HCT116 (cell line): ENCODE data around the gene INPP5E. TPM values are rescaled to one million over a fixed set of nuclear protein-coding genes. Genes with fewer than 3 reads are reported as not detected.

Experiments used
- ATAC-seq: fragments of 200-7000 bp; cut with Tn5 transposase; 2 replicates; pipeline ENCODE4 v1.9.1; 2020; ENCODE audit warnings: mild to moderate bottlenecking, moderate library complexity
- BruUV-seq: library from RNA; stranded (reverse); fragments of 400-500 nt; replicated peaks from 2 replicates; lab custom pipeline; 2021; lab: Mats Ljungman, UMichigan
- CTCF ChIA-PET: fragments of 300-600 bp; sonication (Branson Sonifier 250); formaldehyde crosslinking; loops from one replicate; lab custom pipeline; 2021; ENCODE audit warnings: antibody characterized with exemption; lab: Charles Lee
- POLR2A ChIA-PET: fragments of 300-600, 350-600 bp; sonication (Branson Sonifier 250); formaldehyde crosslinking; loops from one replicate; lab custom pipeline; 2021; ENCODE audit warnings: antibody characterized with exemption; lab: Charles Lee
- RAD21 ChIA-PET, 2 experiments: fragments of 300-600 bp; sonication (Branson Sonifier 250); formaldehyde crosslinking; loops; one replicate each; lab custom pipeline; 2023; ENCODE audit warnings: low total read pairs in 2 of 2; ENCODE audit not compliant: uncharacterized antibody in 2 of 2, unreplicated experiment in 2 of 2, low non-redundant PET in 1 of 2; lab: Charles Lee
- DNase-seq: peaks from one replicate; pipeline ENCODE4 v3.0.0-alpha.2; 2010; ENCODE audit warnings: low read depth, low spot score
- H2AFZ ChIP-seq: fragments of 200-600 bp; shearing (Covaris generic), sonication (generic); 2 replicates; pipeline ENCODE4 v1.6.1; 2017; ENCODE audit warnings: low read depth, mixed run types, mixed read lengths, antibody characterized with exemption, low read length; ENCODE audit not compliant: poor library complexity, severe bottlenecking
- H3K27ac ChIP-seq: 2 replicates; pipeline ENCODE4 v1.5.1; 2012; ENCODE audit warnings: low read depth, low read length
- H3K27me3 ChIP-seq: fragments of 200-600 bp; sonication (generic); 2 replicates; pipeline ENCODE4 v1.6.1; 2016; ENCODE audit warnings: mixed run types, low read length, mixed read lengths; ENCODE audit not compliant: insufficient read depth
- H3K36me3 ChIP-seq, 2 experiments: fragments of 200-500 bp in 1 of 2; fragments of 200-600 bp in 1 of 2; sonication (Bioruptor generic) in 1 of 2; sonication (generic) in 1 of 2; 2 replicates each; pipeline versions ENCODE4 v1.5.1 to v1.6.1; 2014 to 2016; ENCODE audit warnings: low read length in 2 of 2, inconsistent platforms in 1 of 2, mixed read lengths in 1 of 2, mixed run types in 1 of 2; ENCODE audit not compliant: insufficient read depth in 2 of 2, control insufficient read depth in 1 of 2
- H3K4me1 ChIP-seq, 2 experiments: fragments of 200-600 bp in 1 of 2; sonication (generic) in 1 of 2; 2 replicates each; pipeline versions ENCODE4 v1.5.1 to v1.6.1; 2012 to 2017; ENCODE audit warnings: low read length in 2 of 2, inconsistent platforms in 1 of 2, mild to moderate bottlenecking in 1 of 2, mixed read lengths in 1 of 2, mixed run types in 1 of 2, moderate library complexity in 1 of 2; ENCODE audit not compliant: insufficient read depth in 2 of 2, control insufficient read depth in 1 of 2
- H3K4me2 ChIP-seq: fragments of 200-600 bp; sonication (generic); 2 replicates; pipeline ENCODE4 v1.6.1; 2017; ENCODE audit warnings: mixed run types, low read length, mixed read lengths
- H3K4me3 ChIP-seq, 2 experiments: fragments of 200-600 bp in 1 of 2; sonication (generic) in 1 of 2; replicated peaks in 1 of 2; 2 replicates each; pipeline ENCODE4 v1.5.1; 2011 to 2016; ENCODE audit warnings: low read length in 2 of 2, control low read depth in 1 of 2, low read depth in 1 of 2, mild to moderate bottlenecking in 1 of 2, mixed read lengths in 1 of 2, mixed run types in 1 of 2
- H3K79me2 ChIP-seq: fragments of 200-600 bp; sonication (generic); 2 replicates; pipeline ENCODE4 v1.6.1; 2017; ENCODE audit warnings: mild to moderate bottlenecking, mixed run types, low read length, moderate library complexity, mixed read lengths; ENCODE audit not compliant: insufficient read depth
- H3K9ac ChIP-seq: fragments of 200-600 bp; sonication (generic); 2 replicates; pipeline ENCODE4 v1.6.1; 2016; ENCODE audit warnings: low read length, mixed read lengths
- H3K9me2 ChIP-seq: fragments of 200-600 bp; sonication (generic), shearing (Covaris generic); 2 replicates; pipeline ENCODE4 v1.6.1; 2017; ENCODE audit warnings: mixed run types, mild to moderate bottlenecking, moderate library complexity; ENCODE audit not compliant: insufficient read depth
- H3K9me3 ChIP-seq, 2 experiments: fragments of 200-500 bp in 1 of 2; fragments of 200-600 bp in 1 of 2; sonication (Bioruptor generic) in 1 of 2; sonication (generic) in 1 of 2; 2 replicates each; pipeline ENCODE4 v1.6.1; 2014 to 2017; ENCODE audit warnings: low read length in 2 of 2, mixed read lengths in 2 of 2, inconsistent platforms in 1 of 2, low read depth in 1 of 2, mild to moderate bottlenecking in 1 of 2, mixed run types in 1 of 2, moderate library complexity in 1 of 2; ENCODE audit not compliant: control insufficient read depth in 1 of 2, insufficient read depth in 1 of 2
- H4K20me1 ChIP-seq: fragments of 200-600 bp; sonication (generic), shearing (Covaris generic); 2 replicates; pipeline ENCODE4 v1.6.1; 2017; ENCODE audit warnings: mixed run types, mild to moderate bottlenecking, moderate library complexity; ENCODE audit not compliant: insufficient read depth
- CBX3 ChIP-seq: IDR thresholded peaks from 2 replicates; pipeline ENCODE4 v1.6.1; 2012; ENCODE audit warnings: low read depth
- EGR1 ChIP-seq: IDR thresholded peaks from 2 replicates; pipeline ENCODE4 v1.6.1; 2012; ENCODE audit warnings: low read depth
- ELF1 ChIP-seq: IDR thresholded peaks from 2 replicates; pipeline ENCODE4 v1.6.1; 2012; ENCODE audit warnings: low read depth, borderline replicate concordance
- EZH2 ChIP-seq: fragments of 200-600 bp; sonication (generic); IDR thresholded peaks from 2 replicates; pipeline ENCODE4 v1.6.1; 2017; ENCODE audit warnings: antibody characterized with exemption, mixed run types
- EZH2phosphoT487 ChIP-seq: fragments of 200-600 bp; IDR thresholded peaks from 2 replicates; pipeline ENCODE4 v1.6.1; 2018; ENCODE audit warnings: antibody characterized with exemption, borderline replicate concordance
- JUND ChIP-seq: IDR thresholded peaks from 2 replicates; pipeline ENCODE4 v1.6.1; 2012
- POLR2A ChIP-seq: IDR thresholded peaks from 2 replicates; pipeline ENCODE4 v1.7.0; 2011; ENCODE audit warnings: borderline replicate concordance; ENCODE audit not compliant: insufficient read depth, insufficient read length; ENCODE audit errors: extremely low read depth
- POLR2AphosphoS5 ChIP-seq: IDR thresholded peaks from 2 replicates; pipeline ENCODE4 v1.6.1; 2011; ENCODE audit warnings: mild to moderate bottlenecking, low read depth, low read length, moderate library complexity
- RAD21 ChIP-seq: IDR thresholded peaks from 2 replicates; pipeline ENCODE4 v1.6.1; 2012; ENCODE audit warnings: low read depth, mild to moderate bottlenecking
- REST ChIP-seq: IDR thresholded peaks from 2 replicates; pipeline ENCODE4 v1.6.1; 2012; ENCODE audit warnings: low read depth
- SIN3A ChIP-seq: IDR thresholded peaks from 2 replicates; pipeline ENCODE4 v1.6.1; 2012; ENCODE audit warnings: low read depth
- SP1 ChIP-seq: IDR thresholded peaks from 2 replicates; pipeline ENCODE4 v1.6.1; 2012; ENCODE audit warnings: low read depth
- SRF ChIP-seq: IDR thresholded peaks from 2 replicates; pipeline ENCODE4 v1.6.1; 2012; ENCODE audit warnings: low read depth
- TCF7L2 ChIP-seq: IDR thresholded peaks from 2 replicates; pipeline ENCODE4 v1.7.0; 2011; ENCODE audit warnings: borderline replicate concordance, inconsistent platforms; ENCODE audit not compliant: insufficient read depth, insufficient read length; ENCODE audit errors: extremely low read depth
- YY1 ChIP-seq: IDR thresholded peaks from 2 replicates; pipeline ENCODE4 v1.6.1; 2011; ENCODE audit warnings: low read length, low read depth, moderate library complexity, mild to moderate bottlenecking; ENCODE audit not compliant: insufficient replicate concordance; ENCODE audit errors: extremely low read depth
- ZFX ChIP-seq: fragments of 450-650 bp; IDR thresholded peaks from 2 replicates; pipeline ENCODE4 v1.6.1; 2017
- intact Hi-C: fragments of 100-400 bp; cut with micrococcal nuclease; formaldehyde crosslinking; loops from 2 replicates; pipeline ENCODE4 v1.10.0; 2022
- total RNA-seq: library from RNA; stranded (reverse); gene quantifications from one replicate; pipeline ENCODE4 v1.2.1, GENCODE V29; 2021; ENCODE audit not compliant: unreplicated experiment
- TF ChIP-seq, protein P1 (sequence below), 3 experiments: fragments of 200-600 bp in 1 of 3; sonication (generic) in 1 of 3; IDR thresholded peaks in 2 of 3; conservative IDR thresholded peaks in 1 of 3; 2 replicates each; pipeline ENCODE4 v1.5.1; 2012 to 2017; ENCODE audit warnings: low read depth in 2 of 3, low read length in 2 of 3, antibody characterized with exemption in 1 of 3, borderline replicate concordance in 1 of 3, control low read depth in 1 of 3, mild to moderate bottlenecking in 1 of 3, mixed read lengths in 1 of 3, mixed run types in 1 of 3, moderate library complexity in 1 of 3; ENCODE audit not compliant: insufficient read depth in 1 of 3

INPP5E gene
- total RNA-seq, 1 experiment from 2014 or later, result 23.8 TPM

- TF ChIP-seq, protein P1, sequence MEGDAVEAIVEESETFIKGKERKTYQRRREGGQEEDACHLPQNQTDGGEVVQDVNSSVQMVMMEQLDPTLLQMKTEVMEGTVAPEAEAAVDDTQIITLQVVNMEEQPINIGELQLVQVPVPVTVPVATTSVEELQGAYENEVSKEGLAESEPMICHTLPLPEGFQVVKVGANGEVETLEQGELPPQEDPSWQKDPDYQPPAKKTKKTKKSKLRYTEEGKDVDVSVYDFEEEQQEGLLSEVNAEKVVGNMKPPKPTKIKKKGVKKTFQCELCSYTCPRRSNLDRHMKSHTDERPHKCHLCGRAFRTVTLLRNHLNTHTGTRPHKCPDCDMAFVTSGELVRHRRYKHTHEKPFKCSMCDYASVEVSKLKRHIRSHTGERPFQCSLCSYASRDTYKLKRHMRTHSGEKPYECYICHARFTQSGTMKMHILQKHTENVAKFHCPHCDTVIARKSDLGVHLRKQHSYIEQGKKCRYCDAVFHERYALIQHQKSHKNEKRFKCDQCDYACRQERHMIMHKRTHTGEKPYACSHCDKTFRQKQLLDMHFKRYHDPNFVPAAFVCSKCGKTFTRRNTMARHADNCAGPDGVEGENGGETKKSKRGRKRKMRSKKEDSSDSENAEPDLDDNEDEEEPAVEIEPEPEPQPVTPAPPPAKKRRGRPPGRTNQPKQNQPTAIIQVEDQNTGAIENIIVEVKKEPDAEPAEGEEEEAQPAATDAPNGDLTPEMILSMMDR (IDR thresholded peaks at IDR 0.05 in 2 of 3, conservative IDR thresholded peaks at IDR 0.05 in 1 of 3; ENCODE audit: borderline replicate concordance in 1 of 3, insufficient read depth in 1 of 3, low read depth in 2 of 3, low read length in 2 of 3), result no peak
- no peak for TF ChIP-seq JUND
- TF ChIP-seq SP1, result no peak
- no peak for TF ChIP-seq CBX3
- TF ChIP-seq POLR2A, result no peak
- TF ChIP-seq TCF7L2, result no peak
- no peak for TF ChIP-seq EZH2phosphoT487
- no peak for TF ChIP-seq SIN3A
- no peak for TF ChIP-seq SRF
- TF ChIP-seq RAD21, result no peak
- TF ChIP-seq YY1, result no peak
- no peak for TF ChIP-seq ELF1
- TF ChIP-seq ZFX, result no peak
- TF ChIP-seq EGR1, result no peak
- TF ChIP-seq REST, result no peak
- no peak for TF ChIP-seq POLR2AphosphoS5
- no peak for TF ChIP-seq EZH2
- TF ChIP-seq, all 23 proteins: peak for 0
- Histone ChIP-seq H3K9ac (no peak overlapping the region), H3K36me3 (peaks cover 60 to 74% of the 10 kb centered on the region in 2 experiments), H3K4me2 (no peak overlapping the region), H3K27ac (no peak overlapping the region), H4K20me1 (no peaks in the 10 kb centered on the region; the same call in 1 of the 2 replicates), H3K4me1 (no peaks in the 10 kb centered on the region), H3K79me2 (peaks cover 21% of the 10 kb centered on the region), H3K9me2 (no peaks in the 10 kb centered on the region), H2AFZ (no peak overlapping the region), H3K27me3 (no peaks in the 10 kb centered on the region), H3K9me3 (no peaks in the 10 kb centered on the region), H3K4me3 (no peak overlapping the region)
- no peak for DNase-seq
- POLR2A ChIA-PET, result no interaction called here
- BruUV-seq, result no TSS peak
- CTCF ChIA-PET, result no interaction called here
- RAD21 ChIA-PET, result no interaction called here
- ATAC-seq, result no peak
- intact Hi-C loops, result no loop called here
These were observed 24.6 kb upstream of the INPP5E start for GRCh38 chr9:136464241-136464640.
